Breast epithelium (tissue), 3 donors: ENCODE data around the gene TPD52L2.

Experiments used
- POLR2A ChIP-seq: fragments of 450-650 bp; IDR thresholded peaks from one replicate; pipeline ENCODE4 v1.6.1; 2016; ENCODE audit warnings: antibody characterized with exemption, mild to moderate bottlenecking, moderate library complexity
- TF ChIP-seq, protein P1 (sequence below), 3 donors: fragments of 450-650 bp; IDR thresholded peaks; one replicate each; pipeline ENCODE4 v1.5.1; 2016 to 2017; ENCODE audit warnings: antibody characterized with exemption in 3 of 3, mild to moderate bottlenecking in 3 of 3, moderate library complexity in 3 of 3

DNA sequence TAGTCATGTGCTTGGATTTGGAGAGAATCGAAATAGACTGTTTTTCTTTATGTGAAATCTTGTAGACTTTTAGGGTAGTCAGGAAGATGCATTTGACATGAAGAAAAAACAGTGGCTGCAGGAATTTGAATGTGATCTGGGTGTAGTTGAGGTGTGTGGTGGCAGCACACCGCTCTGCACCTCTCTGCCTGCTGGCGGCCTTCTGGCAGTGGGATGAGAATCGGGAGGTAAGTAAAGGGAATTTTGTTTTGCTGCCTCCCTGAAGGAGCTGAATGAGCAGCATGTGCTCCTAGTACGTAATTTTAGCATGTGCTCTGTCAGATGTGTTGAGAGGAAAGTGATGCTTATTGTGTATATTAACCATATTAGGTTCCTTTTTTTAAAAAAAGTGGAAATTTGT, 3.2 kb downstream of the TPD52L2 start:
- TF ChIP-seq, protein P1, sequence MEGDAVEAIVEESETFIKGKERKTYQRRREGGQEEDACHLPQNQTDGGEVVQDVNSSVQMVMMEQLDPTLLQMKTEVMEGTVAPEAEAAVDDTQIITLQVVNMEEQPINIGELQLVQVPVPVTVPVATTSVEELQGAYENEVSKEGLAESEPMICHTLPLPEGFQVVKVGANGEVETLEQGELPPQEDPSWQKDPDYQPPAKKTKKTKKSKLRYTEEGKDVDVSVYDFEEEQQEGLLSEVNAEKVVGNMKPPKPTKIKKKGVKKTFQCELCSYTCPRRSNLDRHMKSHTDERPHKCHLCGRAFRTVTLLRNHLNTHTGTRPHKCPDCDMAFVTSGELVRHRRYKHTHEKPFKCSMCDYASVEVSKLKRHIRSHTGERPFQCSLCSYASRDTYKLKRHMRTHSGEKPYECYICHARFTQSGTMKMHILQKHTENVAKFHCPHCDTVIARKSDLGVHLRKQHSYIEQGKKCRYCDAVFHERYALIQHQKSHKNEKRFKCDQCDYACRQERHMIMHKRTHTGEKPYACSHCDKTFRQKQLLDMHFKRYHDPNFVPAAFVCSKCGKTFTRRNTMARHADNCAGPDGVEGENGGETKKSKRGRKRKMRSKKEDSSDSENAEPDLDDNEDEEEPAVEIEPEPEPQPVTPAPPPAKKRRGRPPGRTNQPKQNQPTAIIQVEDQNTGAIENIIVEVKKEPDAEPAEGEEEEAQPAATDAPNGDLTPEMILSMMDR (IDR thresholded peaks at IDR 0.05): no peak
- TF ChIP-seq POLR2A: no peak
